GM12892 (cell line): Measurements from ENCODE around the gene OPCML.

ENCODE experiments used
- DNase-seq: peaks from one replicate; pipeline ENCODE4 v3.0.0; 2011; ENCODE audit not compliant: insufficient read length
- FAIRE-seq: peaks from 2 replicates; lab custom pipeline; 2011; peaks lifted over from hg19 to GRCh38; lab: Jason Lieb, UNC
- POLR2A ChIP-seq: IDR thresholded peaks from 2 replicates; pipeline ENCODE4 v1.6.1; 2011; ENCODE audit warnings: low read depth, low read length, control low read depth
- POLR2AphosphoS5 ChIP-seq: IDR thresholded peaks from 2 replicates; pipeline ENCODE4 v1.6.1; 2011; ENCODE audit warnings: low read depth, low read length, control low read depth
- TAF1 ChIP-seq: IDR thresholded peaks from 2 replicates; pipeline ENCODE4 v1.6.1; 2011; ENCODE audit warnings: low read depth, mild to moderate bottlenecking, control low read depth, low read length, borderline replicate concordance

The OPCML gene

DNA sequence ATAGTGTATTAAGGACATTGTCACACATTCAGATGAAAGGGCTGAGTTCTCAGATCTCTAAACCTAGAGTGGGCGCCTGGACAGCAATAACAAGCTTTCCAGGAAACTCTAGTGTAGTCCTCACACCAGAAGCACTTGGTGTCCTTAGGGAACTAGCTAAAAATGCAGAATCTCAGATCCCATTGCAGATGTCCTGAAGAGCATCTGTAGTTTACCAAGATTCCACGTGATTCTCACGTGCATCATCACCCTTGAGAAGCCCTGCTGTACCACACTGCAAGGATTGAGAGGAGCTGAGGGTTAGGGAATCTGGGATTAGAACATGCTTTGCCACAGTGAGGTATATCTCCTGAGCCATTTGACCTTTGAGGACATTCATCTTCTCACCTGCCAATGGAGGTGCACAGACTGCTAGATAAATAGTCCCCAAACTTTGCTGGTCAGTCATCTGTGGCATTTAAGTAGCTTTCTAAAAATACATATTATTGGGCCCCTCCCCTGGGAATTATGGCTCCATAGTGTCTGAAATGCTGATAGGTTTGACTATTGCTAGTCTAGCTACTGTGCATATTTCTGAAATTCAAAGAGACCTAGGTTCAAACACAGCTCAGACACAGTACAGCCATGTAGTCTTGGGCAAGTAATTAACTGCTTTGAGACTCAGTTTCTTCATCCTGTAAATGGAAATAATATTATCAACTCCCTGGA is 1068.9 kb downstream of the OPCML start:
- FAIRE-seq (no peak), DNase-seq (no peak)
- no peak for TF ChIP-seq POLR2A
- no peak for TF ChIP-seq POLR2AphosphoS5
- TF ChIP-seq TAF1: no peak

DNA sequence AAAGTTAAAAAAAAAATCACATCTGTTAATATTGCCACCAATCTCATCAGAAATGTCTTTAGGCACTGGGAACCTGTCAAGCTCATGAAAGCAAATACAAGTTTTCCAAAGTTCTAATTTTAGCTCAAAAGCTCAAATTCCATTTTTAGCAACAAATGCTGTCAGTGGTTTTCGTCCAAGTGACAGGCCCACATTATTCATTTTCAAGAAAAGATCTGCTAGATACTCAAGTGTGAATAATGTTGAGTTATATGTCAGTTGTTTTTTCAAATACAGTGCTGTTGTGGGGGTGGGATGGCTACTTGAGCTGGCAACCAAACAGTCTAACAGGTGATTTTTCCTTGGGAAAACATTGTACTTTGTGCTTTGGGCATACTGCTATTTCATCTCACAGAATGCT is 1072.6 kb downstream of the OPCML start:
- DNase-seq: no peak
- TF ChIP-seq TAF1: no peak
- FAIRE-seq: no peak

DNA sequence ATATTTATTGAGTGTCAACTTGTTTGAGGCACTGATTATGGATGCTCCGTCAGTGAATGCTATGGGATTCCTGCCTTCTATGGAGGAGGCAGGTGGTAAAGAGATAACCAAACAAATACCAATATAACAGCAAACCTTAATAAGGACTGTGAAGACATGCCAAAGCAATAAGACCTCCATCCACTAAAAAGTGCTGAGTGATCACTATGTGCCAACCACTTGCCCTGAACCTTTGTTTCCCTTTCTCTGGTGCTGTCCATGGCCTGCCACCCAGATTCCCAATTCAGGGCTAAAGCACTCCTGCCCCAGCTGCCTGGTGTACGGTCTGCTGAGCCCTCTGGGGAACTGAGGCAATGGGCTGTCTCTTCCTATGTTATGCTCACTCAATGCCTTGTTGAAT is 1074.9 kb downstream of the OPCML start:
- TF ChIP-seq TAF1 (no peak), POLR2A (no peak), POLR2AphosphoS5 (no peak)
- FAIRE-seq (no peak), DNase-seq (no peak)

DNA sequence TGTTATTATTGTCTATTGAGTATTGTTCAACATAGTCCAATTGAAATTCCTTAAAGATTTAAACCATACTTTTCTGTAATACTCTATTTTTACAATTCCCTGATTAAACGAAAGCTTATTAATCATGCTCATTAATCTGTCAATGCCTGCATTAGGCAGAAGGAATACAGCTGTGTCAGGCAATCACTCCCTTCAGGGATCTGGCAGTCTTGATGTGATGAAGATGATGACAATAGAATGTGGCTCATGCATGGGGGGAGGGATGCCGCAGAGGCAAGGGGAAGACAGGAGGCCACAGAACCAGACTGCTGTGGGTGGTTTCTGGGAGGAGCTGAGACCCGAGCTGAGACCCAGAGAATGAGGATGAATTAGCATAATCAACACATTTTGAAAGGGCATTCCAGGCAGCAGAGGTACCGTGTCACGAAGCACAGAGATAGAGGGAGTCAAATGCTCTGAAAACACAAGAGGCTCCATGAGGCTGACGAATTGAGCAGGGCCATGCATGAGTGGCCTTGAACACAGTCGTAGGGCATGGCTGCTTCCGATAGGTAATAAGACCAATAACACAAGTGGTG is 1075.5 kb downstream of the OPCML start:
- no peak for DNase-seq
- TF ChIP-seq POLR2A (no peak), TAF1 (no peak), POLR2AphosphoS5 (no peak)
- no peak for FAIRE-seq

DNA sequence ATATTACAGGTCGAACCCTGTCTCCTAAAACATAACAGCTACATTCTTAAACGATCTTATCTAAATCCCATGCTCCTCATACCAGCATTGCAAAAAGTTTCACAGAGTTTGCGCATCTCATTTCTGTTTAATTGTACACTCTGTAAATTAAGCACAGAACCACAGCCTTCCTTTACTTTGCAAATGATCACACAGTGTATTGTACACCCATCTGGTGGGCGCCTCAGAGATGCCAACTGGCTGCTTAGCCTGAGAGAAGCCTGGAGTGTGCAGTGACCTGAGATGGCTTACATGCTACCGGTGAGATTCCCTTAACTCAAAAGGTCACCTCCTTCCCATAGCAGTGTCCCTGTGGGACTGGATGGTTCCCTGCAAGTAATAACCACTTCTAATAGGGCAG is 1077.3 kb downstream of the OPCML start:
- no peak for DNase-seq
- FAIRE-seq: no peak
- TF ChIP-seq TAF1 (no peak), POLR2A (no peak)

DNA sequence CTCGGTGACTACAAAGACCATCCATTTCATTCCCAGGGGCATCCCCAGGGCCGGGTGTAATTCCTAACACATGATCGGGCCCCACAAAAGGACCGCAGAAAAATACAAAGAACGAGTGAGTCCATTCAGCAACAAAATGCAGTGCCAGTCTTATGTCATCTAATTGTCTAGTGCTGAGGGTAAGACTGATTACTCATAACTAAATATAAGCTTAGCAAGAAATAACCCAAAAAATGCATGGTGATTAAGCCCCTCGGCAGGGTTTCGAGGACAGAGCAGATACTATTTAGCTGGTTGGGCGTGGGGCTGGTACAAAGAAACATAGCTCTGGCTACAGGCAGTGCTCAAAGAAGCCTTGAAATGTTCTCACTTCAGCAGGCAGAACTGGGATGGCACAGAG is 1078.9 kb downstream of the OPCML start:
- TF ChIP-seq TAF1: no peak
- TF ChIP-seq POLR2A: no peak
- no peak for TF ChIP-seq POLR2AphosphoS5
- FAIRE-seq: no peak
- DNase-seq: no peak

DNA sequence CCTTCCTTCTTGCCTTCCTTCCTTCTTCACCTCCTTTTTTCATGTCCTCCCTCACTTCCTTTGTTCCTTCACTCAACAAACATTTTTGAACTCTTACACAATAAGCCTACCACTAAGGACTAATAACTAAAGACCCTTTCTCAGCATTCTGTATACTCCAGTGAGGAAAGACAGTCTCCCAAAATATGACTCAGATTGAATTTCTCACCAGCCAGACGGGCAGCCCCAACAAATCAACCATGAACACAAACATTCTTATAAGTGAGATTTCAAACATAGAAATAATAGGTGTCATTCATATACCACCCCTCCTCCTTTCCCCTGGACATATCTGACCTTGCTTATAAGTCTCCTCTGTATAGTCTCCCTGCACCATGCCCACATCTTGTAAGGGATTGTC is 1079.7 kb downstream of the OPCML start:
- FAIRE-seq (no peak), DNase-seq (no peak)
- no peak for TF ChIP-seq POLR2A
- TF ChIP-seq TAF1: no peak
- no peak for TF ChIP-seq POLR2AphosphoS5

DNA sequence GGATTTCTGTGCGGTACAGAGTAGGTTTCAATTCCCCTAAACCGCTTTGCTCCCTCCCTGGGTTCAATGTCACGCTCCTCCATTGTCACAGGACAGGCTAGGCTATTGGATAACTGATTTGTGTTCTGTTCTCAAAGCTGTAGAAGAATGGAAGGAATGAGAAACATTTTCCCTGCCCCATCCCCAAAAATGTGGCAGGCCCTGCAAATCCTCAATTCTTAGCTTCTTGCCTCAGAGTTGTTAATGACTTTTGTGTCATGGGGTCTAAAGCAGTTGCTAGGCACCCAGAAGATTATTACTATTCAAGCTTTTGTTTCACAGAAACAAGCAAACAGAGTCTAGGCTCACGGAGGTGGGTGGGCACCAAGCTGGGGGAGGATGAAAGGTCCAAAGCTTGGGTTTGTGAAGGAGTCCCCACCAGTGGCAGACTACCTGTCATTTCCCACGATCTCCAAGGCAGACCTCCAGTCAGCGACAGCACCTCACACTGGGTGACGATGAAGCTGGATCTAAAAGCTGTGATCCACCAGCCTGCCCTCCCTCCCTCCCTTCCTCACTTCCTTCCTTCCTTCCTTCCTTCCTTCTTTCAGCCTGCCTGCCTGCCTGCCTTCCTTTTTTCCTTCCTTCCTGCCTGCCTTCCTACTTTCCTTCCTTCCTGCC is 1080.2 kb downstream of the OPCML start:
- DNase-seq (no peak), FAIRE-seq (no peak)
- TF ChIP-seq POLR2AphosphoS5 (no peak), TAF1 (no peak), POLR2A (no peak)

DNA sequence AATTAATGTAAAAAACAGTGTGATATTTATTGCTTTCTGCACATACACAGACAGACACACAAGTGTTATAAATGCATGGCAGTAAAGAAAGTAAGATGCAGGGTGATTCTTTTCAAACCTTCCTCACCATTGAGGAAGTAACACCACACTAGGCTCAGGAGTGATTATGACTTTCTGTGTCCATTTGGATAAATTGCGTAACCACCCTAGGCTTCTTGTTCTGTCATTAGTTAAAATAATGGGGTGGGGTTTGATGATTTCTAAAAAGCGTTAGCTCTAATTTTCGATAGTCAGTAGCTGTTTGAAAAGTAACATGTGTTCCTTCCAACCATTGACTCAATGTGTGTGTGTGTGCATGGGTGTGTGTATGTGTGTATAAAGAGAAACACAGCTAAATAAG is 1081.7 kb downstream of the OPCML start:
- no peak for FAIRE-seq
- TF ChIP-seq POLR2A (no peak), TAF1 (no peak), POLR2AphosphoS5 (no peak)
- DNase-seq: no peak

DNA sequence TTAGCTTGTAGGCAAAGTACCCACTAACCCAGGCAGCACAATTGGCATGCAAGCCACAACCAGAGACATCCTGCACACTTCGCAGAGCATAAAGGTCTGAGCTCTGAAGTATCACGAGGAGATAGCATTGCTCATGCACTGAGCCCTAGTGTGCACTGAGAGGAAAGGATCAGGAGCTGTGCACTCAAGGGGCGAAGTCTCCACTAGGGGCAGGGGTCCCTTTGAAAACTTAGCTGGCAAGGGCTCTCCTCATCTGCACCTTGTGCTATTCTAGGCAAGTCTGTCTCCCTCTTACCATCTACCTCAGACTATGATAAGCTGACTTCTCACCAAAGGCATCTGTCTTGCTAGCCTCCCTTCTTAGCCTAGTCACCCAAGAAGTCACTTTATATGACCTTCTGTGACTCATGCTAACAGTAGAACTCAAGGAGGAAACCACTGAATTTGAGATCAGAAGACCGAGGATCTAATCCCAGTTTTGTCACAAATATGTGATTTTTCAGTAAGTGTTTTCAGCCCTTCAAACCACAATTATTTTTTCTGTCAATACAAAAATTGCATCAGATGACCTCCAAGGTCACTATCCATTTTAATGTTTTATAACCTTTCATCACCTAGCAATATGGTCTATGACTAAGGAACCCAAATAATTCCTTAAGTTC is 1083.8 kb downstream of the OPCML start:
- TF ChIP-seq POLR2AphosphoS5 (no peak), POLR2A (no peak), TAF1 (no peak)
- FAIRE-seq (no peak), DNase-seq (no peak)

DNA sequence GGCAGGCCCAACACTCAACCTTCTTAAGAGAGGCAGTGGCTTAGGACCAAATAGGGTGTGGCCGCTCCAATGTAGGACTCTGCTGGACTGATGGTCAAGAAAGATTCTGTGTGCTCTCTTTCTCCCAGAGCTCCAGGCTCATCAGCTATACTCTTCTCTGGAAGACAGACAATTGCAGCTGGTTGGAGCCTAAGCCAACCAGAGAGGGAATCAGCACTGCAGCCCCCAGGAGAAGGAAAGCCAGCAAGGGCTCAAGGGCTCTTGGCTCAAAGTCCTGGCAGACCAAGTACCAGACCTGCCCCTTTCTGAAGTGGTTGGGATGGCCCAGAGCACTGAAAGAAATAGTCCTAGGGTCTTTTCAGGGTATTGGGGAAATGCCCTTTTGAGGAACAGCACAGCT is 1084.5 kb downstream of the OPCML start:
- no peak for TF ChIP-seq POLR2A
- no peak for TF ChIP-seq POLR2AphosphoS5
- TF ChIP-seq TAF1: no peak
- no peak for FAIRE-seq

More for the DNA sequence above, 1084.5 kb downstream of the OPCML start:
- no peak for DNase-seq
